GM23248 (cell line): ENCODE measurements around the gene ZNF213. TPM values are rescaled to one million over a fixed set of nuclear protein-coding genes. Genes with fewer than 3 reads are reported as not detected.

Source experiments
- DNase-seq: peaks from one replicate; pipeline ENCODE4 v3.0.0-alpha.2; 2015
- H2AFZ ChIP-seq: fragments of 200-600 bp; sonication (generic); 2 replicates; pipeline ENCODE4 v1.6.1; 2016; ENCODE audit warnings: antibody characterized with exemption
- H3F3A ChIP-seq: fragments of 200-600 bp; sonication (generic); 2 replicates; pipeline ENCODE4 v1.6.1; 2016; ENCODE audit warnings: mild to moderate bottlenecking, antibody characterized with exemption, mixed run types; ENCODE audit not compliant: insufficient read depth
- H3K27ac ChIP-seq: fragments of 200-600 bp; sonication (generic); 2 replicates; pipeline ENCODE4 v1.5.1; 2016; ENCODE audit warnings: mild to moderate bottlenecking
- H3K27me3 ChIP-seq: fragments of 200-600 bp; sonication (generic); replicated peaks from 2 replicates; pipeline ENCODE4 v1.6.1; 2016; ENCODE audit warnings: mild to moderate bottlenecking; ENCODE audit not compliant: insufficient read depth
- H3K36me3 ChIP-seq: fragments of 200-600 bp; sonication (generic); 2 replicates; pipeline ENCODE4 v1.6.1; 2016; ENCODE audit warnings: low read depth, mild to moderate bottlenecking
- H3K4me1 ChIP-seq: fragments of 200-600 bp; sonication (generic); 2 replicates; pipeline ENCODE4 v1.6.1; 2016; ENCODE audit warnings: mild to moderate bottlenecking; ENCODE audit not compliant: insufficient read depth
- H3K4me2 ChIP-seq: fragments of 200-600 bp; sonication (generic); one replicate; pipeline ENCODE4 v1.6.1; 2016; ENCODE audit warnings: mild to moderate bottlenecking; ENCODE audit not compliant: unreplicated experiment
- H3K4me3 ChIP-seq: fragments of 200-600 bp; sonication (generic); 2 replicates; pipeline ENCODE4 v1.5.1; 2016; ENCODE audit warnings: mild to moderate bottlenecking
- H3K79me2 ChIP-seq: fragments of 200-600 bp; sonication (generic); 2 replicates; pipeline ENCODE4 v1.6.1; 2016; ENCODE audit warnings: mild to moderate bottlenecking; ENCODE audit not compliant: insufficient read depth
- H3K9ac ChIP-seq: fragments of 200-600 bp; sonication (generic); 2 replicates; pipeline ENCODE4 v1.6.1; 2016; ENCODE audit warnings: mild to moderate bottlenecking
- H3K9me2 ChIP-seq: fragments of 200-600 bp; sonication (generic); 2 replicates; pipeline ENCODE4 v1.6.1; 2016; ENCODE audit warnings: mixed run types, mild to moderate bottlenecking, moderate library complexity; ENCODE audit not compliant: insufficient read depth
- H3K9me3 ChIP-seq: fragments of 200-600 bp; sonication (generic); one replicate; pipeline ENCODE4 v1.6.1; 2017; ENCODE audit warnings: low read depth
- H4K20me1 ChIP-seq: fragments of 200-600 bp; sonication (generic); 2 replicates; pipeline ENCODE4 v1.6.0; 2016; ENCODE audit not compliant: insufficient read depth
- EZH2 ChIP-seq: fragments of 200-600 bp; sonication (generic); IDR thresholded peaks from 2 replicates; pipeline ENCODE4 v1.6.1; 2018; ENCODE audit warnings: antibody characterized with exemption, mild to moderate bottlenecking; ENCODE audit not compliant: insufficient read depth, poor library complexity, severe bottlenecking
- EZH2phosphoT487 ChIP-seq: fragments of 200-600 bp; sonication (generic); IDR thresholded peaks from 2 replicates; pipeline ENCODE4 v1.6.1; 2018; ENCODE audit warnings: antibody characterized with exemption, moderate library complexity, mild to moderate bottlenecking, low read depth; ENCODE audit not compliant: insufficient read depth
- WGBS, 2 experiments: methylation state at CpG; one replicate each; pipeline ENCODE4 v1.1.6; 2015 to 2017; ENCODE audit warnings: low lambda C conversion rate in 2 of 2, low coverage in 1 of 2; ENCODE audit errors: missing lambda C conversion rate in 2 of 2; 5-methylcytosine and 5-hydroxymethylcytosine counted together
- in situ Hi-C: fragments of 300-500 bp; cut with MboI; formaldehyde crosslinking; loops from 2 replicates; pipeline ENCODE4 v1.15.0; 2020
- polyA plus RNA-seq: library from polyadenylated mRNA; unstranded; fragments of >200 nt; fragmentation: Nextera tagmentation; extraction: Ambion mirVana; gene quantifications from 2 replicates; pipeline ENCODE4 v1.2.1, GENCODE V29; 2016
- small RNA-seq: library from RNA; depleted of rRNA; stranded (forward); fragments of <200 nt; gene quantifications from one replicate; pipeline ENCODE3, GENCODE V24; 2014; ENCODE audit warnings: low read depth, low replicate concordance
- total RNA-seq: library from RNA; depleted of rRNA; stranded (reverse); fragments of >200 nt; shearing (Covaris generic); gene quantifications from 2 replicates; pipeline ENCODE4 v1.2.3, GENCODE V29; 2014; rRNA removed

Gene ZNF213
- total and polyA plus RNA-seq, 2 experiments from 2014 or later, result 5.3 to 7.3 TPM

DNA sequence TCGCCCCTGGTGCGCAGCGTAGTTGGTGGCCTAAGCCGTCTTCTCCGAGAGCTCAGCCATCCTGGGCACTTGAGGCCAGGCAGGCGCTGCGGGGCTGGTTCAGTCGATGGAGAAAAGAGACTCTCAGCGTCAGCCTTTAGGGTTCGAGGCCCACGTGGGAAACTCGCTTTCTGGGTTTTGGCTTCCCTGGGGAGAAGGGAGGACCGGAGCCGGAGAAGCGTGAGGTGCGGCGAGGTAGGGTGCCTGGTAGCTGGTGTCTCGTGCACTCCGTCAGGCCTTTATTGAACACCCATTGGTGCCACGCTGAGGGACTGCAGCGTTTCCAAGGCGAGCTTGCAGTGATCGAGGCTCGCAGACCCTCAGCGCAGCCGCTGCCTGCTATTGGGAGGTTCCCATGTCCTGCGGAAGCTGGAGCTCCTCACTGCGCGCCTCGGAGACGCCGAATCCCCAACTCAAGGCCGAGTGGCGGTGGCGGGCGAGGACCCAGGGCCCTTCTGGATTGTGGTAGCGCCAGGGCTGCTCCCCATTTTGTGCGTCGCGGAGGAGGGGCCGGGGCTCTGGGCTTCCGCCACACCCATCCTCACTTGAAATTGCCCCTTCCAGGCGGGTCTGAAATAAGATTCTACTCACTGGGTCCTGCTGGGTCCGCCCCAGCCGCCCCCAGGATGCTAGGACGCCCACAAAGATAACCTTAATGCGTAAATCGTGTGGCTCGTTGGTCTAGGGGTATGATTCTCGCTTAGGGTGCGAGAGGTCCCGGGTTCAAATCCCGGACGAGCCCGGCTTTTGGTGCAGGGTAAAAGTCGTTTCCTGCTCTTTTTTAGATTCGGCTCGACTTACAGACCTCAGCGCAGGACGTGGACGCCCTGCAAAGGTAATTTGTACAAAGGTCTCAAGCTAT lies 54.3 kb downstream of the ZNF213 start:
- Histone ChIP-seq H3K36me3 (no peaks in the 10 kb centered on the region), H4K20me1 (no peaks in the 10 kb centered on the region), H3F3A (peaks cover 13% of the 10 kb centered on the region; the same call in 1 of the 2 replicates), H3K9me2 (no peaks in the 10 kb centered on the region), H3K9ac (peak overlapping the region; percentile 58), H3K79me2 (no peaks in the 10 kb centered on the region), H3K4me1 (no peaks in the 10 kb centered on the region), H3K27ac (no peak overlapping the region), H2AFZ (peak overlapping the region; percentile 96), H3K9me3 (no peaks in the 10 kb centered on the region), H3K27me3 (no peaks in the 10 kb centered on the region), H3K4me3 (peak overlapping the region; percentile 79), H3K4me2 (peak overlapping the region; percentile 77)
- in situ Hi-C loops, result no loop called here
- TF ChIP-seq EZH2phosphoT487 (no peak), EZH2 (no peak)
- WGBS, 2 experiments, result 2 to 3% methylated on average over 59 to 61 of the region's 61 CpGs
- DNase-seq, result peak; percentile 73

GRCh38 chr16:3189869-3190268 lies 55.0 kb downstream of the ZNF213 start:
- WGBS, 2 experiments, result 16 to 19% methylated on average over 11 of the region's 11 CpGs
- Histone ChIP-seq H3K4me3 (peak overlapping the region; percentile 79), H3K4me2 (peak overlapping the region; percentile 77), H3K9me2 (no peaks in the 10 kb centered on the region), H3K9me3 (no peaks in the 10 kb centered on the region), H3F3A (peaks cover 11% of the 10 kb centered on the region; the same call in 1 of the 2 replicates), H3K9ac (no peak overlapping the region), H3K27me3 (no peaks in the 10 kb centered on the region), H3K4me1 (no peaks in the 10 kb centered on the region), H3K27ac (no peak overlapping the region), H3K79me2 (no peaks in the 10 kb centered on the region), H4K20me1 (no peaks in the 10 kb centered on the region), H2AFZ (peak overlapping the region; percentile 96), H3K36me3 (no peaks in the 10 kb centered on the region)
- in situ Hi-C loops, result no loop called here
- TF ChIP-seq EZH2phosphoT487 (no peak), EZH2 (no peak)
- DNase-seq, result no peak

DNA sequence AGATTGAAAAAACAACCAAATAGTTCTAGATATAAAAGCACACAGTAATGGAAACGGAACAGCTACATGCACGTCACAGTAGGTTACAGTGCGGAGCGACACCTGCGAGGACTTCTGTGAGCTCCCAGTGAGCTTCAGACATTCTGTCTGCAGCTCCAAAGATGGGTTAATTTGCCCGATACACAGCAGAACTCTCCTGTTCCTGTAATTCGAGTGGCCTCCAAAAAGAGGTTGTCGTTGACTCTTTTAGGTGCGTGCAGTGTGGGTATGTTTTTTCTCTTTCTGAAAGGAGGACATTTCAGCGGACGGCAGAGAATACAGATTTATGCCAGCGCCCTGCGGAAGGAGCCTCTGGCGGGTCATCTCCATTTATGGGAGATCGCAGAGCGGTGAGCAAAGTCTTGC lies 56.1 kb downstream of the ZNF213 start:
- Histone ChIP-seq H3K9ac (no peak overlapping the region), H3K27ac (no peak overlapping the region), H4K20me1 (no peaks in the 10 kb centered on the region), H3K4me3 (peak overlapping the region; percentile 28), H3K9me3 (no peaks in the 10 kb centered on the region), H3F3A (peaks cover 11% of the 10 kb centered on the region; the same call in 1 of the 2 replicates), H3K9me2 (no peaks in the 10 kb centered on the region), H3K36me3 (no peaks in the 10 kb centered on the region), H3K79me2 (no peaks in the 10 kb centered on the region), H3K27me3 (no peaks in the 10 kb centered on the region), H3K4me1 (no peaks in the 10 kb centered on the region), H2AFZ (peak overlapping the region; percentile 18; the same call in 1 of the 2 replicates), H3K4me2 (peak overlapping the region; percentile 60)
- WGBS, 2 experiments, result 13 to 16% methylated on average over 16 of the region's 16 CpGs
- in situ Hi-C loops, result no loop called here
- DNase-seq, result no peak
- TF ChIP-seq EZH2phosphoT487 (no peak), EZH2 (no peak)

Small RNAs within 50 kb of the gene (small RNA-seq; reads per million reads assigned to genes)
- gene RNU1-22P, result 0.81 reads per million, percentile 30 among the genes with 10 or more reads in this experiment

Other genes starting within 250 kb of the ZNF213 start
- gene FLYWCH1, start 223.1 kb upstream of the ZNF213 start, total RNA-seq, result 43.3 and 44.7 TPM in 2 replicates
- gene FLYWCH1, start 223.1 kb upstream of the ZNF213 start, polyA plus RNA-seq, result 16.0 and 18.7 TPM in 2 replicates
- not detected in 2 replicates for gene KREMEN2, start 170.8 kb upstream of the ZNF213 start, total RNA-seq
- gene KREMEN2, start 170.8 kb upstream of the ZNF213 start, polyA plus RNA-seq, result not detected in 2 replicates
- gene PAQR4, start 165.7 kb upstream of the ZNF213 start, total RNA-seq, result 7.7 and 11.3 TPM in 2 replicates
- gene PAQR4, start 165.7 kb upstream of the ZNF213 start, polyA plus RNA-seq, result 5.1 and 5.6 TPM in 2 replicates
- gene PKMYT1, start 154.6 kb upstream of the ZNF213 start, total RNA-seq, result 11.0 and 15.6 TPM in 2 replicates
- 21.1 TPM in 2 replicates for gene PKMYT1, start 154.6 kb upstream of the ZNF213 start, polyA plus RNA-seq
- not detected in 2 replicates for gene CLDN9, start 122.1 kb upstream of the ZNF213 start, total RNA-seq
- gene CLDN9, start 122.1 kb upstream of the ZNF213 start, polyA plus RNA-seq, result 0.09 TPM in 1 of 2 replicates, not detected in the other
- not detected in 2 replicates for gene CLDN6, start 116.8 kb upstream of the ZNF213 start, total RNA-seq
- gene CLDN6, start 116.8 kb upstream of the ZNF213 start, polyA plus RNA-seq, result 0.32 and 0.33 TPM in 2 replicates
- gene TNFRSF12A, start 114.7 kb upstream of the ZNF213 start, total RNA-seq, result 700 and 735 TPM in 2 replicates
- 864 and 895 TPM in 2 replicates for gene TNFRSF12A, start 114.7 kb upstream of the ZNF213 start, polyA plus RNA-seq
- 5.8 and 7.2 TPM in 2 replicates for gene HCFC1R1, start 111.1 kb upstream of the ZNF213 start, total RNA-seq
- 53.2 and 60.4 TPM in 2 replicates for gene HCFC1R1, start 111.1 kb upstream of the ZNF213 start, polyA plus RNA-seq
- 12.3 and 17.7 TPM in 2 replicates for gene THOC6, start 111.0 kb upstream of the ZNF213 start, total RNA-seq
- 18.1 and 22.4 TPM in 2 replicates for gene THOC6, start 111.0 kb upstream of the ZNF213 start, polyA plus RNA-seq
- gene BICDL2, start 98.1 kb upstream of the ZNF213 start, total RNA-seq, result 0.11 TPM in 1 of 2 replicates, not detected in the other
- gene BICDL2, start 98.1 kb upstream of the ZNF213 start, polyA plus RNA-seq, result 0.30 and 0.63 TPM in 2 replicates
- gene MMP25, start 88.5 kb upstream of the ZNF213 start, total RNA-seq, result not detected in 2 replicates
- 0.16 and 0.23 TPM in 2 replicates for gene MMP25, start 88.5 kb upstream of the ZNF213 start, polyA plus RNA-seq
- gene IL32, start 69.4 kb upstream of the ZNF213 start, total RNA-seq, result 0.76 TPM in 1 of 2 replicates, not detected in the other
- gene IL32, start 69.4 kb upstream of the ZNF213 start, polyA plus RNA-seq, result 0.56 and 1.0 TPM in 2 replicates
- not detected in 2 replicates for gene ZSCAN10, start 35.7 kb upstream of the ZNF213 start, total RNA-seq
- gene ZSCAN10, start 35.7 kb upstream of the ZNF213 start, polyA plus RNA-seq, result 0.08 TPM in 1 of 2 replicates, not detected in the other
- gene ZNF205, start 22.4 kb upstream of the ZNF213 start, total RNA-seq, result 12.5 and 14.6 TPM in 2 replicates
- 4.2 and 4.4 TPM in 2 replicates for gene ZNF205, start 22.4 kb upstream of the ZNF213 start, polyA plus RNA-seq
- 5.3 TPM in 1 of 2 replicates, not detected in the other for gene OR1F1, start 53.2 kb downstream of the ZNF213 start, total RNA-seq
- not detected in 2 replicates for gene OR1F1, start 53.2 kb downstream of the ZNF213 start, polyA plus RNA-seq
- gene ZNF200, start 100.1 kb downstream of the ZNF213 start, total RNA-seq, result 6.2 and 10.3 TPM in 2 replicates
- 7.0 and 7.8 TPM in 2 replicates for gene ZNF200, start 100.1 kb downstream of the ZNF213 start, polyA plus RNA-seq
- gene MEFV, start 121.6 kb downstream of the ZNF213 start, total RNA-seq, result not detected in 2 replicates
- gene MEFV, start 121.6 kb downstream of the ZNF213 start, polyA plus RNA-seq, result not detected in 2 replicates
- gene ZNF263, start 148.5 kb downstream of the ZNF213 start, total RNA-seq, result 55.7 and 66.3 TPM in 2 replicates
- 20.5 and 22.1 TPM in 2 replicates for gene ZNF263, start 148.5 kb downstream of the ZNF213 start, polyA plus RNA-seq
- 4.9 and 14.9 TPM in 2 replicates for gene TIGD7, start 170.4 kb downstream of the ZNF213 start, total RNA-seq
- 3.9 and 5.3 TPM in 2 replicates for gene TIGD7, start 170.4 kb downstream of the ZNF213 start, polyA plus RNA-seq
- 17.2 and 29.1 TPM in 2 replicates for gene ZNF75A, start 170.5 kb downstream of the ZNF213 start, total RNA-seq
- 14.6 and 16.7 TPM in 2 replicates for gene ZNF75A, start 170.5 kb downstream of the ZNF213 start, polyA plus RNA-seq
- 0.51 TPM in 1 of 2 replicates, not detected in the other for gene OR2C1, start 220.9 kb downstream of the ZNF213 start, total RNA-seq
- 0.27 TPM in 1 of 2 replicates, not detected in the other for gene OR2C1, start 220.9 kb downstream of the ZNF213 start, polyA plus RNA-seq